ENCODE results near the gene RUNX3. TPM values are rescaled to one million over a fixed set of nuclear protein-coding genes. Genes with fewer than 3 reads are reported as not detected.

The RUNX3 gene
- total RNA-seq, 1 experiment from 2014 or later: 22.6 TPM

GRCh38 chr1:24961961-24962861 is 32.1 kb upstream of the RUNX3 start:
- Histone ChIP-seq H3K27ac (ENCODE audit: low read depth, low read length) (no peak overlapping the region), H3K27me3 (ENCODE audit: insufficient read depth, low read length) (no peaks in the 10 kb centered on the region), H4K20me1 (ENCODE audit: insufficient read depth) (no peaks in the 10 kb centered on the region), H3K9me3 (ENCODE audit: control insufficient read depth in 1 of 2, insufficient read depth in 1 of 2, low read depth in 1 of 2, low read length in 2 of 2) (no peaks in the 10 kb centered on the region), H3K4me2 (ENCODE audit: low read length) (no peak overlapping the region), H3K4me3 (replicated peaks in 1 of 2; ENCODE audit: low read depth in 1 of 2, low read length in 2 of 2) (no peak overlapping the region), H3K79me2 (ENCODE audit: insufficient read depth, low read length) (no peaks in the 10 kb centered on the region), H3K4me1 (ENCODE audit: control insufficient read depth in 1 of 2, insufficient read depth in 2 of 2, low read length in 2 of 2) (peaks cover 0 to 12% of the 10 kb centered on the region in 2 experiments; a peak in 2 of 4 replicates), H3K9me2 (ENCODE audit: insufficient read depth) (no peaks in the 10 kb centered on the region), H2AFZ (ENCODE audit: low read depth, low read length, poor library complexity, severe bottlenecking) (no peak overlapping the region), H3K9ac (ENCODE audit: low read length) (no peak overlapping the region), H3K36me3 (ENCODE audit: control insufficient read depth in 1 of 2, insufficient read depth in 2 of 2, low read length in 2 of 2) (no peaks in the 10 kb centered on the region)
- POLR2A ChIA-PET: no interaction called here
- DNase-seq (ENCODE audit: low read depth, low spot score) (no peak), ATAC-seq (no peak)
- no TSS peak for BruUV-seq (replicated peaks)
- RAD21 ChIA-PET (ENCODE audit: low non-redundant PET in 1 of 2, low total read pairs in 2 of 2, uncharacterized antibody in 2 of 2, unreplicated experiment in 2 of 2): no interaction called here
- intact Hi-C loops (cut with micrococcal nuclease): no loop called here
- TF ChIP-seq, protein P1, sequence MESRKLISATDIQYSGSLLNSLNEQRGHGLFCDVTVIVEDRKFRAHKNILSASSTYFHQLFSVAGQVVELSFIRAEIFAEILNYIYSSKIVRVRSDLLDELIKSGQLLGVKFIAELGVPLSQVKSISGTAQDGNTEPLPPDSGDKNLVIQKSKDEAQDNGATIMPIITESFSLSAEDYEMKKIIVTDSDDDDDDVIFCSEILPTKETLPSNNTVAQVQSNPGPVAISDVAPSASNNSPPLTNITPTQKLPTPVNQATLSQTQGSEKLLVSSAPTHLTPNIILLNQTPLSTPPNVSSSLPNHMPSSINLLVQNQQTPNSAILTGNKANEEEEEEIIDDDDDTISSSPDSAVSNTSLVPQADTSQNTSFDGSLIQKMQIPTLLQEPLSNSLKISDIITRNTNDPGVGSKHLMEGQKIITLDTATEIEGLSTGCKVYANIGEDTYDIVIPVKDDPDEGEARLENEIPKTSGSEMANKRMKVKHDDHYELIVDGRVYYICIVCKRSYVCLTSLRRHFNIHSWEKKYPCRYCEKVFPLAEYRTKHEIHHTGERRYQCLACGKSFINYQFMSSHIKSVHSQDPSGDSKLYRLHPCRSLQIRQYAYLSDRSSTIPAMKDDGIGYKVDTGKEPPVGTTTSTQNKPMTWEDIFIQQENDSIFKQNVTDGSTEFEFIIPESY (IDR thresholded peaks at IDR 0.05; ENCODE audit: extremely low read depth, insufficient replicate concordance, low read length): no peak
- TF ChIP-seq TCF7L2 (IDR thresholded peaks at IDR 0.05; ENCODE audit: borderline replicate concordance, extremely low read depth, insufficient read depth, insufficient read length) (no peak), ZFX (IDR thresholded peaks at IDR 0.05) (no peak), EZH2phosphoT487 (IDR thresholded peaks at IDR 0.05; ENCODE audit: borderline replicate concordance) (no peak), ZNF274 (IDR thresholded peaks at IDR 0.05; ENCODE audit: low read depth, low read length) (no peak), CTCF (IDR thresholded peaks at IDR 0.05 in 2 of 3, conservative IDR thresholded peaks at IDR 0.05 in 1 of 3; ENCODE audit: borderline replicate concordance in 1 of 3, insufficient read depth in 1 of 3, low read depth in 2 of 3, low read length in 2 of 3) (no peak), POLR2A (IDR thresholded peaks at IDR 0.05; ENCODE audit: borderline replicate concordance, extremely low read depth, insufficient read depth, insufficient read length) (no peak), SP1 (IDR thresholded peaks at IDR 0.05; ENCODE audit: low read depth) (no peak)
- CTCF ChIA-PET: no interaction called here
